ENCODE data around the gene TMEM54.

The TMEM54 gene

GRCh38 chr1:32900371-32900955 lies 726 bp downstream of the TMEM54 start:
- Histone ChIP-seq H3K27me3 (ENCODE audit: insufficient read depth, low read depth, severe bottlenecking) (no peaks in the 10 kb centered on the region), H3K36me3 (peaks cover 26% of the 10 kb centered on the region), H3K27ac (peak overlapping the region; percentile 52), H3K9me3 (ENCODE audit: severe bottlenecking) (no peaks in the 10 kb centered on the region), H3K4me3 (ENCODE audit: low read depth, low read length) (peak overlapping the region; percentile 78)
- no peak for DNase-seq
- TF ChIP-seq CTCF (IDR thresholded peaks at IDR 0.05; ENCODE audit: low read depth, low read length): no peak

GRCh38 chr1:32899586-32900296 lies 1.4 kb downstream of the TMEM54 start:
- Histone ChIP-seq H3K9me3 (ENCODE audit: severe bottlenecking) (no peaks in the 10 kb centered on the region), H3K4me3 (ENCODE audit: low read depth, low read length) (no peak overlapping the region; the same call in 1 of the 2 replicates), H3K27ac (no peak overlapping the region), H3K27me3 (ENCODE audit: insufficient read depth, low read depth, severe bottlenecking) (no peaks in the 10 kb centered on the region), H3K36me3 (peaks cover 33% of the 10 kb centered on the region)
- DNase-seq: no peak
- TF ChIP-seq CTCF (IDR thresholded peaks at IDR 0.05; ENCODE audit: low read depth, low read length): no peak

GRCh38 chr1:32898958-32899357 lies 2.2 kb downstream of the TMEM54 start:
- DNase-seq: no peak
- TF ChIP-seq CTCF (IDR thresholded peaks at IDR 0.05; ENCODE audit: low read depth, low read length): no peak
- Histone ChIP-seq H3K36me3 (peaks cover 36% of the 10 kb centered on the region), H3K9me3 (ENCODE audit: severe bottlenecking) (no peaks in the 10 kb centered on the region), H3K4me3 (ENCODE audit: low read depth, low read length) (no peak overlapping the region), H3K27me3 (ENCODE audit: insufficient read depth, low read depth, severe bottlenecking) (no peaks in the 10 kb centered on the region), H3K27ac (no peak overlapping the region)

GRCh38 chr1:32898056-32898455 lies 3.1 kb downstream of the TMEM54 start:
- H3K9me3 ChIP-seq (ENCODE audit: severe bottlenecking): no peaks in the 10 kb centered on the region
- DNase-seq: no peak
- TF ChIP-seq CTCF (IDR thresholded peaks at IDR 0.05; ENCODE audit: low read depth, low read length): no peak
- no peak overlapping the region for H3K4me3 ChIP-seq (ENCODE audit: low read depth, low read length)
- no peaks in the 10 kb centered on the region for H3K27me3 ChIP-seq (ENCODE audit: insufficient read depth, low read depth, severe bottlenecking)
- H3K27ac ChIP-seq: no peak overlapping the region
- peaks cover 36% of the 10 kb centered on the region for H3K36me3 ChIP-seq

GRCh38 chr1:32897082-32898049 lies 3.8 kb downstream of the TMEM54 start:
- H3K9me3 ChIP-seq (ENCODE audit: severe bottlenecking): no peaks in the 10 kb centered on the region
- H3K36me3 ChIP-seq: peaks cover 36% of the 10 kb centered on the region
- H3K4me3 ChIP-seq (ENCODE audit: low read depth, low read length): no peak overlapping the region
- TF ChIP-seq CTCF (IDR thresholded peaks at IDR 0.05; ENCODE audit: low read depth, low read length): no peak
- no peaks in the 10 kb centered on the region for H3K27me3 ChIP-seq (ENCODE audit: insufficient read depth, low read depth, severe bottlenecking)
- peak overlapping the region; percentile 17 for H3K27ac ChIP-seq
- DNase-seq: no peak

All from WERI-Rb-1 (cell line).